Endothelial cell of umbilical vein (primary cell): Measurements from ENCODE around the gene SFTPA2. TPM values are rescaled to one million over a fixed set of nuclear protein-coding genes. Genes with fewer than 3 reads are reported as not detected.
"Not testable (repeated sequence)": the region's sequence is repeated elsewhere in the genome, so short reads cannot be mapped to it uniquely, and the experiment has no call there.

Experiments
- BruUV-seq: library from RNA; stranded (reverse); fragments of 400-500 nt; replicated peaks from 2 replicates; lab custom pipeline; 2021; lab: Mats Ljungman, UMichigan
- CTCF ChIA-PET: fragments of 300-600, 350-600 bp; sonication (Branson Sonifier 250); formaldehyde crosslinking; loops from one replicate; lab custom pipeline; 2021; ENCODE audit warnings: antibody characterized with exemption, inconsistent platforms; lab: Charles Lee
- POLR2A ChIA-PET: fragments of 300-600, 350-600 bp; sonication (Branson Sonifier 250); formaldehyde crosslinking; loops from one replicate; lab custom pipeline; 2021; ENCODE audit warnings: antibody characterized with exemption, inconsistent platforms; lab: Charles Lee
- DNase-seq: peaks from one replicate; pipeline ENCODE4 v3.0.0-alpha.2; 2011; ENCODE audit warnings: low read depth, low spot score
- FAIRE-seq: peaks from 2 replicates; lab custom pipeline; 2011; peaks lifted over from hg19 to GRCh38; lab: Jason Lieb, UNC
- H2AFZ ChIP-seq: 2 replicates; pipeline ENCODE4 v1.6.0; 2012; ENCODE audit warnings: low read depth, low read length, control low read depth, inconsistent platforms
- H3K27ac ChIP-seq: 2 replicates; pipeline ENCODE4 v1.5.1; 2011; ENCODE audit warnings: low read depth, mild to moderate bottlenecking, control low read depth, low read length, moderate library complexity; ENCODE audit not compliant: insufficient read depth
- H3K27me3 ChIP-seq, 2 experiments: 2 replicates each; pipeline versions ENCODE4 v1.6.0 to v1.6.1; 2011; ENCODE audit warnings: low read length in 2 of 2, mixed read lengths in 1 of 2; ENCODE audit not compliant: control insufficient read depth in 2 of 2, insufficient read depth in 2 of 2
- H3K36me3 ChIP-seq, 2 experiments: 2 replicates in 1 of 2; 3 replicates in 1 of 2; pipeline ENCODE4 v1.5.1; 2011; ENCODE audit warnings: low read length in 2 of 2, mild to moderate bottlenecking in 1 of 2, moderate library complexity in 1 of 2; ENCODE audit not compliant: control insufficient read depth in 2 of 2, insufficient read depth in 2 of 2; ENCODE audit errors: extremely low read depth in 1 of 2
- H3K4me1 ChIP-seq: 3 replicates; pipeline ENCODE4 v1.5.1; 2011; ENCODE audit warnings: mild to moderate bottlenecking, low read length; ENCODE audit not compliant: control insufficient read depth, insufficient read depth; ENCODE audit errors: extremely low read depth
- H3K4me2 ChIP-seq: 2 replicates; pipeline ENCODE4 v1.6.1; 2011; ENCODE audit warnings: low read length, control low read depth, mixed read lengths; ENCODE audit not compliant: insufficient read depth
- H3K4me3 ChIP-seq, 3 experiments: fragments of 200-600 bp in 1 of 3; sonication (generic), shearing (Covaris generic) in 1 of 3; replicated peaks in 1 of 3; 2 replicates each; pipeline ENCODE4 v1.5.1; 2011 to 2016; ENCODE audit warnings: control low read depth in 3 of 3, low read length in 3 of 3, mild to moderate bottlenecking in 2 of 3, inconsistent platforms in 1 of 3, low read depth in 1 of 3, moderate library complexity in 1 of 3; ENCODE audit not compliant: insufficient read depth in 1 of 3
- H3K79me2 ChIP-seq: 2 replicates; pipeline ENCODE4 v1.6.0; 2012; ENCODE audit warnings: low read length, inconsistent platforms; ENCODE audit not compliant: control insufficient read depth, insufficient read depth
- H3K9ac ChIP-seq: replicated peaks from 2 replicates; pipeline ENCODE3; 2011; ENCODE audit warnings: low read length, control low read depth; ENCODE audit not compliant: insufficient read depth; ENCODE audit errors: extremely low read depth
- H3K9me1 ChIP-seq: replicated peaks from 3 replicates; pipeline ENCODE4 v1.6.0; 2011; ENCODE audit warnings: mild to moderate bottlenecking, low read length; ENCODE audit not compliant: control insufficient read depth, insufficient read depth; ENCODE audit errors: extremely low read depth
- H3K9me3 ChIP-seq: replicated peaks from 2 replicates; pipeline ENCODE4 v1.5.1; 2012; ENCODE audit warnings: low read length, inconsistent platforms; ENCODE audit not compliant: control insufficient read depth, insufficient read depth
- H4K20me1 ChIP-seq: replicated peaks from 2 replicates; pipeline ENCODE3; 2011; ENCODE audit warnings: mild to moderate bottlenecking, low read length; ENCODE audit not compliant: control insufficient read depth, insufficient read depth; ENCODE audit errors: extremely low read depth
- EZH2 ChIP-seq: IDR thresholded peaks from 2 replicates; pipeline ENCODE4 v1.6.1; 2012; ENCODE audit warnings: borderline replicate concordance, low read depth, mild to moderate bottlenecking, moderate library complexity, low read length, inconsistent platforms; ENCODE audit not compliant: severe bottlenecking
- FOS ChIP-seq: IDR thresholded peaks from 2 replicates; pipeline ENCODE4 v1.6.1; 2011; ENCODE audit warnings: mild to moderate bottlenecking, low read length, moderate library complexity, borderline replicate concordance; ENCODE audit not compliant: insufficient read depth
- GATA2 ChIP-seq: IDR thresholded peaks from 2 replicates; pipeline ENCODE4 v1.7.0; 2011; ENCODE audit warnings: low read depth, mild to moderate bottlenecking, moderate library complexity, mixed read lengths, low read length; ENCODE audit not compliant: insufficient read length, insufficient read depth
- JUN ChIP-seq: IDR thresholded peaks from 2 replicates; pipeline ENCODE4 v1.6.1; 2011; ENCODE audit warnings: borderline replicate concordance, low read depth; ENCODE audit not compliant: insufficient read length, insufficient read depth
- MYC ChIP-seq: IDR thresholded peaks from one replicate; pipeline ENCODE4 v1.6.1; 2011; ENCODE audit warnings: mild to moderate bottlenecking, low read depth, low read length
- POLR2A ChIP-seq: IDR thresholded peaks from 2 replicates; pipeline ENCODE4 v1.6.1; 2012; ENCODE audit warnings: low read depth, mild to moderate bottlenecking, control low read depth, low read length
- POLR2AphosphoS5 ChIP-seq: IDR thresholded peaks from 2 replicates; pipeline ENCODE4 v1.6.1; 2012; ENCODE audit warnings: low read depth, mild to moderate bottlenecking, control low read depth, low read length, moderate library complexity; ENCODE audit not compliant: insufficient read depth
- dilution Hi-C: fragments of 300-500 bp; cut with MboI; formaldehyde crosslinking; loops from one replicate; pipeline ENCODE4 v1.15.0; 2019; ENCODE audit warnings: low sequenced_read_pairs; ENCODE audit not compliant: extremely low pct_ligation_motif_present
- intact Hi-C: fragments of 100-400 bp; cut with micrococcal nuclease; formaldehyde crosslinking; loops from one replicate; pipeline ENCODE4 v1.10.0; 2022
- polyA plus RNA-seq, 4 experiments: library from polyadenylated mRNA; depleted of rRNA in 3 of 4; stranded (reverse) in 3 of 4; unstranded in 1 of 4; fragments of >200 nt; gene quantifications; 2 replicates each; pipeline versions ENCODE4 v1.2.1 to v1.2.3, GENCODE V29; 2011 to 2012; ENCODE audit warnings: missing spikeins in 1 of 4
- total RNA-seq: library from RNA; stranded (reverse); gene quantifications from 2 replicates; pipeline ENCODE4 v1.2.3, GENCODE V29; 2021
- TF ChIP-seq, protein P1 (sequence below): IDR thresholded peaks from 2 replicates; pipeline ENCODE4 v1.6.1; 2011; ENCODE audit not compliant: insufficient read depth, insufficient read length
- TF ChIP-seq, protein P2 (sequence below), 2 donors: IDR thresholded peaks; 1 replicate in 1 of 2; 2 replicates in 1 of 2; pipeline ENCODE4 v1.5.1; 2011; ENCODE audit warnings: low read length in 2 of 2, mild to moderate bottlenecking in 2 of 2, moderate library complexity in 2 of 2, control low read depth in 1 of 2, inconsistent platforms in 1 of 2, low read depth in 1 of 2; ENCODE audit not compliant: insufficient read depth in 1 of 2; ENCODE audit errors: extremely low read depth in 1 of 2

The SFTPA2 gene
- total and polyA plus RNA-seq, 2 donors (not counting 3 experiments of a cell fraction or from before 2014, with no cell fraction given), result not detected

DNA sequence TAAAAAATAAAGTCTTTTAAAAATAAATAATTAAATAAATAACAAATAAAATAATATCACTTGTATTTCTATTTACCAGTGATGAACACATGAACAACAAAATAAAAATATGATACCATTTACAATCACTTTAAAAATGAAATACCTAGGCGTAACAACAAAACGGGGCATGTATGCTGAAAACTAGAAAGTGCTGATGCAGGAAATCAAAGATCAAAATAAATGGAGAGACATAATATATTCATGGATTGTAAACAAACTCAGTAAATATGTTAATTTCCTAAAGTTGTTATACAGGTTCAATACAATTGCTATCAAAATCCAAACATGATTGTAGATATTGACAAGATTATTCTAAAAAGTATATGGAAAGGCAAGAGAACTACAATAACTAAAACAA lies 19.2 kb upstream of the SFTPA2 start:
- Histone ChIP-seq H3K9me1 (no peaks in the 10 kb centered on the region), H2AFZ (no peak overlapping the region), H4K20me1 (no peaks in the 10 kb centered on the region), H3K79me2 (no peaks in the 10 kb centered on the region), H3K36me3 (no peaks in the 10 kb centered on the region), H3K27me3 (peaks cover 5% of the 10 kb centered on the region in 2 experiments), H3K27ac (no peak overlapping the region), H3K4me1 (no peaks in the 10 kb centered on the region), H3K9ac (no peak overlapping the region), H3K4me2 (no peak overlapping the region), H3K4me3 (no peak overlapping the region), H3K9me3 (no peaks in the 10 kb centered on the region)
- intact Hi-C loops, result no loop called here
- FAIRE-seq, result no peak
- CTCF ChIA-PET, result no interaction called here
- TF ChIP-seq, protein P1, sequence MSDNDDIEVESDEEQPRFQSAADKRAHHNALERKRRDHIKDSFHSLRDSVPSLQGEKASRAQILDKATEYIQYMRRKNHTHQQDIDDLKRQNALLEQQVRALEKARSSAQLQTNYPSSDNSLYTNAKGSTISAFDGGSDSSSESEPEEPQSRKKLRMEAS, result no peak
- no peak for TF ChIP-seq POLR2A
- TF ChIP-seq MYC, result no peak
- no peak for TF ChIP-seq FOS
- no peak for TF ChIP-seq POLR2AphosphoS5
- TF ChIP-seq JUN, result no peak
- TF ChIP-seq EZH2, result no peak
- TF ChIP-seq, protein P2, sequence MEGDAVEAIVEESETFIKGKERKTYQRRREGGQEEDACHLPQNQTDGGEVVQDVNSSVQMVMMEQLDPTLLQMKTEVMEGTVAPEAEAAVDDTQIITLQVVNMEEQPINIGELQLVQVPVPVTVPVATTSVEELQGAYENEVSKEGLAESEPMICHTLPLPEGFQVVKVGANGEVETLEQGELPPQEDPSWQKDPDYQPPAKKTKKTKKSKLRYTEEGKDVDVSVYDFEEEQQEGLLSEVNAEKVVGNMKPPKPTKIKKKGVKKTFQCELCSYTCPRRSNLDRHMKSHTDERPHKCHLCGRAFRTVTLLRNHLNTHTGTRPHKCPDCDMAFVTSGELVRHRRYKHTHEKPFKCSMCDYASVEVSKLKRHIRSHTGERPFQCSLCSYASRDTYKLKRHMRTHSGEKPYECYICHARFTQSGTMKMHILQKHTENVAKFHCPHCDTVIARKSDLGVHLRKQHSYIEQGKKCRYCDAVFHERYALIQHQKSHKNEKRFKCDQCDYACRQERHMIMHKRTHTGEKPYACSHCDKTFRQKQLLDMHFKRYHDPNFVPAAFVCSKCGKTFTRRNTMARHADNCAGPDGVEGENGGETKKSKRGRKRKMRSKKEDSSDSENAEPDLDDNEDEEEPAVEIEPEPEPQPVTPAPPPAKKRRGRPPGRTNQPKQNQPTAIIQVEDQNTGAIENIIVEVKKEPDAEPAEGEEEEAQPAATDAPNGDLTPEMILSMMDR (IDR thresholded peaks at IDR 0.05; ENCODE audit: extremely low read depth in 1 of 2, insufficient read depth in 1 of 2, low read depth in 1 of 2, low read length in 2 of 2), result no peak
- no peak for TF ChIP-seq GATA2
- BruUV-seq, result no TSS peak
- POLR2A ChIA-PET, result no interaction called here
- DNase-seq, result no peak
- dilution Hi-C loops, result no loop called here

DNA sequence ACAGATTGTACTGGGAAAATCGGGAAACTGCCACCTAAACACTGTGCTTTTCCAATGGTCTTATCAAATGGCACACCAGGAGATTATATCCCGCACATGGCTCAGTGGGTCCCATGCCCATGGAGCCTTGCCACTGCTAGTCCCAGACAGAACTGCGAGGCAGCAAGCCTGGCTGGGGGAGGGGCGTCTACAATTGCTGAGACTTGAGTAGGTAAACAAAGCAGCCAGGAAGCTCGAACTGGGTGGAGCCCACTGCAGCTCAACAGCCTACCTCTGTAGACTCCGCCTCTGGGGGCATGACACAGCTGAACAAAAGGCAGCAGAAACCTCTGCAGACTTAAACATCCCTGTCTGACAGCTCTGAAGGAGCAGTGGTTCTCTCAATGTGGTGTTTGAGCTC lies 10.4 kb upstream of the SFTPA2 start:
- CTCF ChIA-PET, result interaction anchor here (1.0 kb wide), 1 partner anchor 45 kb away, joined by 3 read pairs; no protein-coding TSS in a partner anchor
- intact Hi-C loops, H4K20me1 ChIP-seq, dilution Hi-C loops, H3K36me3 ChIP-seq, H3K79me2 ChIP-seq, H3K9me1 ChIP-seq, H3K4me1 ChIP-seq, H3K4me2 ChIP-seq, FAIRE-seq, H3K4me3 ChIP-seq, DNase-seq, POLR2A ChIA-PET, BruUV-seq, H3K27ac ChIP-seq, H3K9ac ChIP-seq, H2AFZ ChIP-seq, H3K9me3 ChIP-seq: not testable (repeated sequence)
- peaks cover 2 to 11% of the 10 kb centered on the region in 2 experiments for H3K27me3 ChIP-seq
